WTC11 (cell line): Measurements from ENCODE around the gene EXOC3L4. TPM values are rescaled to one million over a fixed set of nuclear protein-coding genes. Genes with fewer than 3 reads are reported as not detected.

Source experiments
- ATAC-seq: fragments of 200-7000 bp; cut with Tn5 transposase; 2 replicates; pipeline ENCODE4 v1.10.0; 2021; ENCODE audit warnings: mild to moderate bottlenecking, moderate library complexity
- CTCF ChIA-PET: fragments of 300-600 bp; sonication (Branson Sonifier 250); formaldehyde crosslinking; loops from one replicate; lab custom pipeline; 2021; ENCODE audit warnings: antibody characterized with exemption; lab: Charles Lee
- POLR2A ChIA-PET: fragments of 350-600 bp; sonication (Branson Sonifier 250); formaldehyde crosslinking; loops from one replicate; lab custom pipeline; 2021; ENCODE audit warnings: antibody characterized with exemption; lab: Charles Lee
- DNase-seq: peaks from one replicate; pipeline ENCODE4 v3.0.0; 2021; ENCODE audit warnings: low spot score
- H3K27ac Mint-ChIP-seq: 2 replicates; pipeline ENCODE4 v1.8.0; 2021; ENCODE audit warnings: mixed read lengths
- H3K27me3 Mint-ChIP-seq: 2 replicates; pipeline ENCODE4 v1.8.0; 2021; ENCODE audit warnings: low read depth, mild to moderate bottlenecking, moderate library complexity, mixed read lengths
- H3K36me3 Mint-ChIP-seq: 2 replicates; pipeline ENCODE4 v1.8.0; 2021; ENCODE audit warnings: mixed read lengths
- H3K4me1 Mint-ChIP-seq: 2 replicates; pipeline ENCODE4 v1.8.0; 2022; ENCODE audit warnings: mixed read lengths
- H3K4me3 Mint-ChIP-seq: 2 replicates; pipeline ENCODE4 v1.8.0; 2021; ENCODE audit warnings: mild to moderate bottlenecking, moderate library complexity, mixed read lengths
- H3K9me3 Mint-ChIP-seq: 2 replicates; pipeline ENCODE4 v1.8.0; 2021; ENCODE audit warnings: mixed read lengths
- AFF4 ChIP-seq: sonication (generic); formaldehyde crosslinking; IDR thresholded peaks from 2 replicates; pipeline ENCODE4 v1.8.1; 2023; ENCODE audit warnings: mild to moderate bottlenecking, missing genetic modification reagents, borderline replicate concordance
- AR ChIP-seq: fragments of 250-450 bp; sonication (Bioruptor Pico); IDR thresholded peaks from 2 replicates; pipeline ENCODE4 v1.9.0; 2021; ENCODE audit warnings: mild to moderate bottlenecking
- CBFB ChIP-seq: sonication (generic); formaldehyde crosslinking; IDR thresholded peaks from 2 replicates; pipeline ENCODE4 v1.8.1; 2022; ENCODE audit warnings: mild to moderate bottlenecking, low read depth, missing genetic modification reagents
- E2F5 ChIP-seq: sonication (generic); formaldehyde crosslinking; IDR thresholded peaks from 2 replicates; pipeline ENCODE4 v1.8.1; 2022; ENCODE audit warnings: mild to moderate bottlenecking, moderate library complexity, missing genetic modification reagents
- EMX1 ChIP-seq: fragments of 250-450 bp; sonication (Bioruptor Pico); IDR thresholded peaks from 2 replicates; pipeline ENCODE4 v1.8.0; 2021; ENCODE audit warnings: mild to moderate bottlenecking
- FOXJ3 ChIP-seq: sonication (generic); formaldehyde crosslinking; IDR thresholded peaks from 2 replicates; pipeline ENCODE4 v1.9.0; 2021; ENCODE audit warnings: missing genetic modification reagents, mild to moderate bottlenecking, borderline replicate concordance
- FOXP4 ChIP-seq: sonication (generic); formaldehyde crosslinking; IDR thresholded peaks from 2 replicates; pipeline ENCODE4 v1.8.0; 2022; ENCODE audit warnings: mild to moderate bottlenecking, missing genetic modification reagents
- GRHL2 ChIP-seq: fragments of 250-450 bp; sonication (Bioruptor Pico); IDR thresholded peaks from 2 replicates; pipeline ENCODE4 v1.8.0; 2022; ENCODE audit warnings: mild to moderate bottlenecking, moderate library complexity; ENCODE audit not compliant: insufficient replicate concordance, severe bottlenecking
- KAT7 ChIP-seq: sonication (generic); formaldehyde crosslinking; IDR thresholded peaks from 2 replicates; pipeline ENCODE4 v1.8.1; 2023; ENCODE audit warnings: missing genetic modification reagents, mild to moderate bottlenecking, borderline replicate concordance
- MYBL2 ChIP-seq: sonication (generic); formaldehyde crosslinking; IDR thresholded peaks from 2 replicates; pipeline ENCODE4 v1.8.1; 2023; ENCODE audit warnings: mild to moderate bottlenecking, moderate library complexity, missing genetic modification reagents
- NFE2L1 ChIP-seq: sonication (generic); formaldehyde crosslinking; IDR thresholded peaks from 2 replicates; pipeline ENCODE4 v1.8.1; 2023; ENCODE audit warnings: missing genetic modification reagents
- SOX15 ChIP-seq: fragments of 250-450 bp; sonication (Bioruptor Pico); IDR thresholded peaks from 2 replicates; pipeline ENCODE4 v1.9.0; 2021; ENCODE audit warnings: mild to moderate bottlenecking
- USF1 ChIP-seq: sonication (generic); formaldehyde crosslinking; IDR thresholded peaks from 2 replicates; pipeline ENCODE4 v1.8.0; 2022; ENCODE audit warnings: mild to moderate bottlenecking, missing genetic modification reagents
- USF2 ChIP-seq: sonication (generic); formaldehyde crosslinking; IDR thresholded peaks from 2 replicates; pipeline ENCODE4 v1.8.1; 2023; ENCODE audit warnings: mild to moderate bottlenecking, missing genetic modification reagents, moderate library complexity
- ZNF138 ChIP-seq: sonication (generic); formaldehyde crosslinking; conservative IDR thresholded peaks from 2 replicates; pipeline ENCODE4 v1.8.1; 2022; ENCODE audit warnings: mild to moderate bottlenecking, moderate library complexity, missing genetic modification reagents
- ZNF263 ChIP-seq: sonication (generic); formaldehyde crosslinking; IDR thresholded peaks from 2 replicates; pipeline ENCODE4 v1.8.1; 2022; ENCODE audit warnings: low read depth, mild to moderate bottlenecking, moderate library complexity, missing genetic modification reagents
- ZNF317 ChIP-seq: sonication (generic); formaldehyde crosslinking; IDR thresholded peaks from 2 replicates; pipeline ENCODE4 v1.8.1; 2023; ENCODE audit warnings: low read depth, mild to moderate bottlenecking, moderate library complexity, missing genetic modification reagents, borderline replicate concordance
- ZNF396 ChIP-seq: fragments of 250-450 bp; sonication (Bioruptor Pico); IDR thresholded peaks from 2 replicates; pipeline ENCODE4 v1.8.0; 2021; ENCODE audit warnings: mild to moderate bottlenecking, moderate library complexity, borderline replicate concordance
- total RNA-seq: library from RNA; stranded (reverse); gene quantifications from 3 replicates; pipeline ENCODE4 v1.2.3, GENCODE V29; 2021

Gene EXOC3L4
- total RNA-seq, 1 experiment from 2014 or later: 0.42 TPM

GRCh38 chr14:103070263-103070885 is 24.2 kb upstream of the EXOC3L4 start:
- ChIA-PET POLR2A (no interaction called here), CTCF (interaction anchor here (0.5 kb wide), 1 partner anchor 517 kb away, joined by 4 read pairs; no protein-coding TSS in a partner anchor)
- no peaks in the 10 kb centered on the region for H3K36me3 Mint-ChIP-seq
- DNase-seq (no peak), ATAC-seq (no peak)
- H3K27ac Mint-ChIP-seq: no peak overlapping the region
- no peak overlapping the region for H3K4me3 Mint-ChIP-seq
- no peaks in the 10 kb centered on the region for H3K9me3 Mint-ChIP-seq
- peak; percentile 37; the same call in 1 of the 2 replicates for TF ChIP-seq USF2 (CRISPR knock-in tag)
- TF ChIP-seq USF1 (CRISPR knock-in tag): no peak
- H3K4me1 Mint-ChIP-seq: peaks cover 5% of the 10 kb centered on the region
- peaks cover 5% of the 10 kb centered on the region for H3K27me3 Mint-ChIP-seq

- no peak overlapping the region for H3K27ac Mint-ChIP-seq
- TF ChIP-seq KAT7 (CRISPR knock-in tag): no peak
- TF ChIP-seq ZNF317: no peak
- no peak for TF ChIP-seq ZNF138 (CRISPR knock-in tag)
- TF ChIP-seq E2F5 (CRISPR knock-in tag): no peak
- TF ChIP-seq FOXP4: no peak
- TF ChIP-seq CBFB (CRISPR knock-in tag): no peak
- no peak for TF ChIP-seq USF2 (CRISPR knock-in tag)
- no peak for TF ChIP-seq MYBL2 (CRISPR knock-in tag)
- no peak for TF ChIP-seq EMX1 (CRISPR knock-in tag)
- TF ChIP-seq FOXJ3 (CRISPR knock-in tag): no peak
- no peak for TF ChIP-seq SOX15 (CRISPR knock-in tag)
- no peak for TF ChIP-seq NFE2L1 (CRISPR knock-in tag)
- TF ChIP-seq ZNF396: no peak
- TF ChIP-seq ZNF263 (CRISPR knock-in tag): no peak
- TF ChIP-seq AR (CRISPR knock-in tag): no peak
- no peak for TF ChIP-seq AFF4
- no peak for TF ChIP-seq GRHL2 (CRISPR knock-in tag)
- TF ChIP-seq, all 79 proteins: peak for 0
- ChIA-PET POLR2A (no interaction called here), CTCF (interaction anchor here (0.5 kb wide), 1 partner anchor 517 kb away, joined by 4 read pairs; no protein-coding TSS in a partner anchor)
- DNase-seq (no peak), ATAC-seq (no peak)
- H3K4me3 Mint-ChIP-seq: no peak overlapping the region
- peaks cover 2% of the 10 kb centered on the region for H3K4me1 Mint-ChIP-seq
- no peaks in the 10 kb centered on the region for H3K9me3 Mint-ChIP-seq
- peaks cover 5% of the 10 kb centered on the region for H3K27me3 Mint-ChIP-seq
- no peaks in the 10 kb centered on the region for H3K36me3 Mint-ChIP-seq
These were observed 23.5 kb upstream of the EXOC3L4 start for GRCh38 chr14:103070971-103071542.
